HG03159 (cell line): ENCODE data around the gene CCL25.

ENCODE experiments used
- ATAC-seq: cut with Tn5 transposase; IDR thresholded peaks from one replicate; pipeline ENCODE4 v1.9.1; 2021; ENCODE audit warnings: mild to moderate bottlenecking, moderate library complexity; ENCODE audit not compliant: unreplicated experiment

Gene CCL25

GRCh38 chr19:8109455-8109854 lies 56.9 kb downstream of the CCL25 start:
- no peak for ATAC-seq

- ATAC-seq, result no peak
These were observed 57.5 kb downstream of the CCL25 start for GRCh38 chr19:8109890-8110662.

GRCh38 chr19:8110931-8111330 lies 58.4 kb downstream of the CCL25 start:
- no peak for ATAC-seq

- ATAC-seq, result no peak
These were observed 58.8 kb downstream of the CCL25 start for GRCh38 chr19:8111376-8111775.
